ENCODE measurements around the gene ARHGAP26. TPM values are rescaled to one million over a fixed set of nuclear protein-coding genes. Genes with fewer than 3 reads are reported as not detected.
A peak's percentile ranks its signal among the peaks of the same experiment; 100 is the strongest.

ARHGAP26 gene
- total and polyA plus RNA-seq, 2 experiments from 2014 or later = 9.5 to 16.8 TPM

DNA sequence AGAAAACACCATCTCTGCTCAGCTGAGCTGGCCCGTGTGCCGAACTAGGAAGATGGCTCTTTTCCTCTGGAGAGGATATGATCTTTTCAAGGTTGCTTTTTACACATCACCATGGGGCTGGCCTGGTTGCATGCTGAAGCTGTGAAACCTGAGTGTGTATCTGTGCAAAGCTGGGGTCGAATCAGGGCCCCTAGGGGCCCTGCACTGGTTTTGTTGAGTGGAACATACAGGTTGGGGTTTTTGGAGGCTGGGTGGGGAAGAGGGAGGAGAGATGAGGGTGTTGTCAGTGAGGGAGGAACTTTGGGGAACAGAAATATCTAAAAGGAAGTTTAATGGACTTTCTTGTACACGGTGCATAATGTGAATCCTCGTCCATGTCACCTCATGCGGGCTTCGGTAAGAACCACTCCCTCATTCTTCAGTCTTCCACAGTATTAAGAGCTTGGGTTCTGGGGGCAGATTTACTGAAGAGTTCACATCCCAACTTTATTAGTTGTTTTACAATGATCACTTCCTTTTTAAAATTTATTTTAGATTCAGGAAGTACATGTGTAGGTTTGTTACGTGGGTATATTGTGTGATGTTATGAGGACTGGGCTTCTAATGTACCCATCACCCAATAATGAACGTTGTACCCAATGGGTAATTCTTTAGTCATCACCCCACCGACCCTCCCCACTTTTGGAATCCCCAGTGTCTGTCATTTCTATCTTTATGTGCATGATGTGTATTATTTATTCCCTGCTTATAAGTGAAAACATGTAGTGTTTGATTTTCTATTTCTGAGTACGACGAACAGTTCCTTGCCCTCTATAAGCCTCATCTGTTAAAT, 395.1 kb downstream of the ARHGAP26 start (continued):
- TF ChIP-seq REST (IDR thresholded peaks at IDR 0.05; ENCODE audit: unreplicated experiment) (no peak), ZNF331 (CRISPR knock-in tag; IDR thresholded peaks at IDR 0.05; ENCODE audit: low read depth) (no peak), CTCF (conservative IDR thresholded peaks at IDR 0.05; ENCODE audit: low read depth in 2 of 2) (no peak), ZNF114 (CRISPR knock-in tag; IDR thresholded peaks at IDR 0.05) (no peak), STAT1 (IDR thresholded peaks at IDR 0.05; ENCODE audit: unreplicated experiment) (no peak), NANOG (IDR thresholded peaks at IDR 0.05; ENCODE audit: borderline replicate concordance) (no peak), POLR2AphosphoS5 (IDR thresholded peaks at IDR 0.05; ENCODE audit: low read depth) (no peak), JUNB (IDR thresholded peaks at IDR 0.05; ENCODE audit: unreplicated experiment) (no peak)
- TF ChIP-seq, protein P1, sequence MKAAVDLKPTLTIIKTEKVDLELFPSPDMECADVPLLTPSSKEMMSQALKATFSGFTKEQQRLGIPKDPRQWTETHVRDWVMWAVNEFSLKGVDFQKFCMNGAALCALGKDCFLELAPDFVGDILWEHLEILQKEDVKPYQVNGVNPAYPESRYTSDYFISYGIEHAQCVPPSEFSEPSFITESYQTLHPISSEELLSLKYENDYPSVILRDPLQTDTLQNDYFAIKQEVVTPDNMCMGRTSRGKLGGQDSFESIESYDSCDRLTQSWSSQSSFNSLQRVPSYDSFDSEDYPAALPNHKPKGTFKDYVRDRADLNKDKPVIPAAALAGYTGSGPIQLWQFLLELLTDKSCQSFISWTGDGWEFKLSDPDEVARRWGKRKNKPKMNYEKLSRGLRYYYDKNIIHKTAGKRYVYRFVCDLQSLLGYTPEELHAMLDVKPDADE (IDR thresholded peaks at IDR 0.05) = no peak

GRCh38 chr5:143166090-143166489, 395.9 kb downstream of the ARHGAP26 start:
- Histone ChIP-seq H3K79me2 (replicated peaks; ENCODE audit: insufficient read depth) (no peaks in the 10 kb centered on the region), H4K20me1 (replicated peaks; ENCODE audit: insufficient read depth) (no peaks in the 10 kb centered on the region), H3K4me2 (no peak overlapping the region), H3K9me2 (ENCODE audit: insufficient read depth) (peaks cover 7% of the 10 kb centered on the region; the same call in 1 of the 2 replicates), H3K27me3 (ENCODE audit: insufficient read depth) (no peaks in the 10 kb centered on the region), H3K4me3 (no peak overlapping the region), H3K27ac (ENCODE audit: low read depth) (no peak overlapping the region), H3F3A (replicated peaks; ENCODE audit: low read depth) (no peaks in the 10 kb centered on the region), H3K4me1 (ENCODE audit: insufficient read depth) (peaks cover 8% of the 10 kb centered on the region; the same call in 1 of the 2 replicates), H3K36me3 (ENCODE audit: insufficient read depth) (no peaks in the 10 kb centered on the region), H2AFZ (no peak overlapping the region)
- H3K27me3 Mint-ChIP-seq (ENCODE audit: insufficient read depth, low read depth, poor library complexity) = peaks cover 2% of the 10 kb centered on the region
- peak overlapping the region; percentile 81; the same call in 1 of the 2 replicates for H3K27ac Mint-ChIP-seq
- ATAC-seq = no peak
- peaks cover 17% of the 10 kb centered on the region; the same call in 2 of the 3 replicates for H3K4me1 Mint-ChIP-seq
- no peak for DNase-seq (ENCODE audit: low spot score)
- H3K4me3 Mint-ChIP-seq = no peak overlapping the region
- no peaks in the 10 kb centered on the region for H3K9me3 Mint-ChIP-seq
- no peaks in the 10 kb centered on the region for H3K36me3 Mint-ChIP-seq (ENCODE audit: low read depth)
- no peak for TF ChIP-seq REST (IDR thresholded peaks at IDR 0.05; ENCODE audit: unreplicated experiment)
- TF ChIP-seq CREB1 (CRISPR knock-in tag; IDR thresholded peaks at IDR 0.05; ENCODE audit: low read depth) = no peak
- TF ChIP-seq STAT1 (IDR thresholded peaks at IDR 0.05; ENCODE audit: unreplicated experiment) = no peak
- TF ChIP-seq JUNB (IDR thresholded peaks at IDR 0.05; ENCODE audit: unreplicated experiment) = no peak
- no peak for TF ChIP-seq POLR2AphosphoS5 (IDR thresholded peaks at IDR 0.05; ENCODE audit: low read depth)
- no peak for TF ChIP-seq CTCF (conservative IDR thresholded peaks at IDR 0.05; ENCODE audit: low read depth in 2 of 2)
- TF ChIP-seq ZNF331 (CRISPR knock-in tag; IDR thresholded peaks at IDR 0.05; ENCODE audit: low read depth) = no peak
- TF ChIP-seq NANOG (IDR thresholded peaks at IDR 0.05; ENCODE audit: borderline replicate concordance) = no peak

All from GM23338 (cell line).